AG20443 (cell line): ENCODE data around the gene MTURN.
"Not testable (repeated sequence)": the region's sequence is repeated elsewhere in the genome, so short reads cannot be mapped to it uniquely, and the experiment has no call there.

Experiments
- DNase-seq: peaks from one replicate; pipeline ENCODE4 v3.0.0; 2012; ENCODE audit warnings: low spot score, mixed read lengths

MTURN gene

DNA sequence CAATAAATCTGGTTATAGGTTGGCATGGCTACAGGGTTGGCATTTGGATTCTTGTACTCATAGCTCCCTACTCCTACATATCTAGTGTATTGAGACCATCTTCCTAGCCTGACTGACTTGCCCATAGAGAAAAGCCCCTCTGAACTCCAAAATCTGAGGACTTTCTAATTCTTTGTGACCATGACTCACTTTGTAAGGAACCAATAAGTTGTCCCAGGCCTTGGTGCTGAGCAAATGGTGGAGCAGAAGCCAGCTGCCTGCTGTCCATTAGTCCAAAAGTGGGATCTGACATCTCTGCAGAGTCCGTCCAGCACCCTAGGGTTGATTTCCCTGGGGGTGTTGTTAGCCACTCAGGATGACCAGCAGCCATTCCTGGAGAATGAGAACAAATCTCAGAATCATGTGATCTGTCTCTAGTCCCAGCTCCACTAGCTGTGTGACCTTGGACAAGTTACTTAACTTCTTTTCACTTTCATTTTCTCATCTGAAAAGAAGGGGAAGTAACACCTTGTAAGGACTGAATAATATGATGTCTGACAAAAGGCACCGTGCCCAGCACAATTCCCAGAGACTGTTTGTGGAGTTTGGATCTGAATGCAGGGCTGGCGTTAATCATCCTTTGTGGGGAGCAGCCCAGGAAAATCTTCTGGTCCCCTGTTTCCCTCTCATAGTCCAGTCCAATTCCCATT lies 44.1 kb downstream of the MTURN start:
- no peak for DNase-seq

DNA sequence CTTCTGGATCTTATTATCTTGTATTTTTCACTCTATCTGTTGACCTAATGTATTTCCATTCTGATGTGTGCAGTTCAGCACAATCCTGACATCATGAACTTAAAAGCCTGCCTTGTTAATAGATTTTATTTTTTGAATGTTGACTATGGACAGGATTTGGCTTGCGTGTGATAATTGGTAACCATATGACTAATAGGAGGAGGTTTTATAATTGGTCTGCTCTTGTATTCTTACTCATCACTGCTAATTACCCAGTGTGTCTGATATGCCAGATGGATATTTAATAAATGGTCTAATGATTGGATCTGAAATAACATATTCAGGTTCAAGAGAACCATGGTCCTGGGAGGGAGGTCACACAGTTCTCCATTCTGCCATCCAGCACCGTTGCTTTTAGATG lies 45.9 kb downstream of the MTURN start:
- DNase-seq, result no peak

DNA sequence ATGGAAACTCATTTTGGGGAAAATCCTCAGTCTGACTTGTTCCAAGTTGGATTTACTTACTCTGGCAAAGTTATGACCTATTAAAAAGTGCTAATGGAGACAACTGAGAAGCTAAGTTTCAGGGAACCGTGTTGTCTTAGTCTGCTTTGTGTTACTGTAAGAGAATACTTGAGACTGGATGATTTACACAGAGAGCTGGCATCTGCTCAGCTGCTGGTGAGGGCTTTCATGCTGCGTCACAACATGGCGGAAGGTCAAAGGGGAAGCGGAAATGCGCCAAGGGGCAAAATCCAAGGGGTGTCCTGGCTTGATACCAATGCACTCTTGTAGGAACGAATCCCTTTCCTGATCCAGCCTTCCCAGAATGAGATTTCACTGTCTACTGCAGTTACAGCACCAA lies 46.4 kb downstream of the MTURN start:
- no peak for DNase-seq

DNA sequence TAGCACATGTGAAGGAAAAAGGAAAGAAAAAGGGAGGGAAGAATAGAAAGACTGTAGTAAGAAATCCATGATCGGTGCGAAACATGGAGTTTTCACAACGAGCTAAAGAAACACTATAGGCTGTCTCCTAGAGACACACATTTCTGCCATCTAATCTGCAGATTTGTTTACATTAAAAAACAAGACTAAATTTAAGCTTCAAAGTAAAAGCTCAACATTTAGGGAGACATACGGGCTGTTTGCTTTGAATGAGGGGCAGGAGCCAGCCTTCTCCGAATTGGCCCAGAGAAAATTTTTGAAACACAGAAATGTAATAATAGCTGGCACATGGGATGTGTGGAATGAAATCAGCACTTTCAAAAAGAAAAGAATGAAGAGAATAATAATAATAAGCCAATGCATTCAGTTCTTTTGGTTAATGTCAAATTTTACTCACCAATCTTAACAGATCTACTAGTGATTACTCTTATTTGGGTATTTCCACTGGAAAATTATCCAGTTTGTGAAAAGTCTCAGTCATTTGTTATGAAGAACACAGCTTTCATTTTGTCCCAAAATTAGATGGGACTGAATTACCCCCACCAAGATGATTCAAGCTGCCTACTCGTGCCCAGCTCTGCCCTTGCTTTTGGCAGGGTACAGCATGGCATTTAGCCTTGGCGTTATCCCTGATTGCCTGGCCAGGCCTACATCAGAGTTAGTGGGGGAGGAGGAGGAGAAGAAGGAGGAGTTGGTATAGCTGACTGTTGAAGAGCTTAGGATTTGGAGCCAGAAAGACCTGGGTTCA lies 47.1 kb downstream of the MTURN start:
- no peak for DNase-seq

DNA sequence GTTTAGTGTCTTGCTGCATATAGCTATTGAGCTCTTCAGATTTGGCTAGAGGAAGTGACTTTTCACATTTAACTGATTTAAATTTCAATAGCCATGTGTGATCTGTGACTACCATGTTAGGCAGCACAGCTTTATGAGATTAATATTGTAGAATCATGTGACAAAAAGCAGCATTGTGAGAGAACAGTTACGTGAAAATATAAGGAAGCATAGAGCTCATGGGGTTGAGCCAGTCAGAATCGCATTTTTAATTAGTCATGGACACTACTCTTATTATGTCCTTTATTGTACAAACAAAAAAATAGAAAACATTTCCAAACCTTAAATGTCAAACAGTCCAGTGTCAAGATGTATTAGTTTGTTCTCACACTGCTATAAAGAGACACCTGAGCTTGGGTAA lies 48.0 kb downstream of the MTURN start:
- no peak for DNase-seq

DNA sequence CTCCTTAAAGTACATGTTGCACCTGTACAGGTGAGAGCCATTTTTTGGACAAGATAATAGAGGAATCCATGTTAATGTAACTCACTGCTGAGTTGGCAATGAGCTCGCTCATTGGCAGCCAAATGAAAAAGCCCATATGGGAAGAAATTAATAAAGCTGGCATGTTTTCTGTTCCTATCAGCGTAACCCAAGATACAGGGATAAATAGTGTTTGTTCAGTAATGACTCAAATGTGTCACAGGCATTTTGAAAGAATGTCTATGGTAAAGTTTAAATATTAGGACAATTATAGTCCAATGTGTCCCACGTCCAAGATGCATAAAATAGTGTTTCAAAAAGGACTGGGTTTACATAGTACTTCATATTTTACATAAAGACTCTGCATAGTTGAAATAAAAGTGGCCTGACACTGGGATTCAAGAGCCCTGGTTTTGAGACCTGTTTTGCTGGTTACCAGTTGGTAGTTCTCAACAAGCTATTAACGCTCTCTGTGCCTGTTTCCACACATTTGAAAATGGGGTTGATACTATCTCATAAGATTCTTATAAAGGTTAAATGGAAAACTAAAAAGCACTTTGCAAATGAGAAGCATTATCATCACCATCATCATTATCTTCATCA lies 49.1 kb downstream of the MTURN start:
- DNase-seq, result no peak

DNA sequence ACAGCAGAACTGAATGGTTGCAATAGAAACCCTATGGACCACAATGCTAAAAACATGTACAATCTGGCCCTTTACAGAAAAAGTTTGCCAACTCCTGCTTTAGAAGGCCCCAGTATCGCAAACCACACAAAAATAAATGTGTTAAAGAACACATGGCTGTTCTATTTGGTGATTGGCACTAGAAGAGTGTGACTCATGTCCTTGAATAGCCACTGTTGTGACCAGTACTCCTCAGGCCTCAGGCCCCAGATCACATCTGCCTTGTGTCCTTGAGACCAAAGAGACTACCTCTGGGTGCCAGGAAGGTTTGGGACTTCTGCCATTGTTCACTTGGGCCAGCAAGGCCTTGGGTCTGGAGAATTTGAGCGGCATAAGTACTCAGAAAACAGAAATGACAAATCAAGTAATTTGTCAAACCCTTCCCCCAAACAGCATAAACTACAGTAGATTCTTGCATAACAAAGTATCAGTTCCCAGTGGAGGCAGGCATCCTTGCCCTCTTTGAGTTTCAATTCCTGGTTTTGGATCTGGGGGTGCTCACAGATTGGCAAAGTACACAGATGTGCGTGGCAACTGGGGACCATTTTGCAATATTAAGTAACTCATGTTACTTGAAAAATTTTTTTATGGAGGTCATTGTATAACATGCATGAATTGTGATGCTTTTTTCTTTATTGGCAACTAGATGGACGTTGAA lies 50.2 kb downstream of the MTURN start:
- peak; percentile 24 for DNase-seq

DNA sequence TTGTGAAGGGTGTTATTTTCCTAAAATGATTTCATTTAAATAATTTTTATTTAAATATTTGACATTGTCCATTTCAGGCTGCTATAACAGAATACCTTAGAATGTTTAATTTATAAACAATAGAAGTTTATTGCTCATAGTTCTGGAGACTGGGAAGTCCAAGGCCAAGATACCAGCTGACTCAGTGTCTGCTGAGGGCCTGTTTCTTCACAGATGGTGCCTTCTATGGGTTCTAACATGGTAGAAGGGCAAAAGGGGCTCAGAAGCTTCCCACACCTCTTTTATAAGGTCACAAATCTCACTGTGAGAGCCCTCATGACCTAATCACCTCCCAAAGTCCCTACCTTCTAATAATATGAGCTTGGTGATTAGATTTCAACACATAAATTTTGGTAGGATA lies 50.7 kb downstream of the MTURN start:
- DNase-seq, result no peak

DNA sequence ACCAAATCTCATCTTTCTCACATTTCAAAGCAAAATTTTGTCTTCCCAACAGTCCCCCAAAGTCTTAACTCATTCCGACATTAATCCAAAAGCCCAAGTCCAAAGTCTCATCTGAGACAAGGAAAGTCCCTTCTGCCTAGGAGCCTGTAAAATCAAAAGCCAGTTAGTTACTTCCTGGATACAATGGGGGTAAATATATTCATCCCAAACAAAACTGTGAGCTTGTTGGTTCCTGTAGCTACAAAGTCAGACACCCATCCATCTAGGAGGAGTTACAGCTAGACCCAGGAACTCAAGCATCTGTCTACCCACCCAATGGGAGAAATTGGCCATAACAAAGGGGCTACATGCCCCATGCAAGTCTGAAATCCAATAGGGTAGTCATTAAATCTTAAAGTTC lies 51.9 kb downstream of the MTURN start:
- DNase-seq, result no peak

DNA sequence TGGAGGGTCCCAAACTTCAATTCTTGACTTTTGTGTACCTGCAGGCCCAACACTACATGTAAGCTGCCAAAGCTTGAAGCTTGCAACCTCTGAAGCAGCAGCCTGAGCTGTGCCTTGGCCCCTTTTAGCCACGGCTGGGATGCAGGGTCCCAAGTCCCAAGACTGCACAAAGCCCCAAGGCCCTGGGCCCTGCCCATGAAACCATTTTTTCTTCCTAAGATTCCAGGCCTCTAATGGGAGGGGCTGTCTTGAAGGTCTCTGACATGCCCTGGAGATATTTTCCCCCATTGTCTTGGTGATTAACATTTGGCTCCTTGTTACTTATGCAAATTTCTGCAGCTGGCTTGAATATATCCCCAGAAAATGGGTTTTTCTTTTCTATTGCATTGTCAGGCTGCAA lies 52.7 kb downstream of the MTURN start:
- no peak for DNase-seq

DNA sequence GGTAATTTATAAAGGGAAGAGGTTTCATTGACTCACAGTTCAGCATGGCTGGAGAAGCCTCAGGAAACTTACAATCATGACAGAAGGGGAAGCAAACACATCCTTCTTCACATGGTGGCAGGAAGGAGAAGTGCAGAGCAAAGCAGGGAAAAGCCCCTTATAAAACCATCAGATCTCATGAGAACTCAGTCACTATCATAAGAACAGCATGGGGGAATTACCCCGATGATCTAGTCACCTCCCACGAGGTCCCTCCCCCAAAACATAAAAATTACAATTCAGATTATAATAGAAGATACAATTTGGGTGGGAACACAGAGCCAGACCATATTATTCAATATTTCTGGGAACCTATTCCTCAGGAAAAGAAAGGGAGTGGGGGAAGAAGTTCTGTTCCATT lies 53.6 kb downstream of the MTURN start:
- DNase-seq, result not testable (repeated sequence)

DNA sequence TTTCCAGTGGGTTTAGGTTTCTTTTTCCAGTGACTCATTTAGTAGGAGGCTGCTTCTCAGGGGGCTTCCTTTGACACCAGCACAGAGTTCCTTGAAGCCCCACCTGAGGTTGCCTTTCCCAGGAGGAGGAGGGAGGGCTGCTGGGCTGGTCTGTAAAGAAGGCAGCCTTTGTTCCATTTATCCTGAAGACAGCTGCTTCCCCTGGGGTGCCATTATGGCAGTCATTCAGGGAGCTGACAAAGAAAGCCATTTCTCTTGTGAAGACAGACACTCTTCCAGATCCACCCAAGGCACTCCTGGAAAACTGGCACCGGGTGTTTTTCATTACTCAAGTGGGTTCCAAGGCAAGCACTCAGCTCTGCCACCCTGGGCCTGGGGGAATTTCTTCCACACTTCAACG lies 54.0 kb downstream of the MTURN start:
- DNase-seq, result no peak

DNA sequence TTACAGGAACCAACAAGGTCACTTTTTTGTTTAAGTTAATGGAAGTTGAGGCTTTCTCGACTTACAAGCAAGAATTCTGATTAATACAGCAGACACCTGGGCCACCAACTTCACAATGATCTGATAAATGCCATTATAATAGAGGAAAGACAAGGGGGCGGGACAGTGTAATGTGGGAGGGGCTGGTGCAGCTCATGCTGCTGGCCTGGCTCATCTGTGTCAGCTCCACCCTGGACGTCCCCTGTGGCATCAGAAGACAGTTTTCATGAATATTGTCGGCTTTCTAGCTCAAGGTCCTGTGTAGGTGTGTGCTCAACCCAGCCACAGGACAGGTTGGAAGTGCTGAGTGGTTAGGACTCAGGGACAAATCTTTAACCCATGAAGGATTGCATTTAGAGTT lies 57.0 kb downstream of the MTURN start:
- no peak for DNase-seq

DNA sequence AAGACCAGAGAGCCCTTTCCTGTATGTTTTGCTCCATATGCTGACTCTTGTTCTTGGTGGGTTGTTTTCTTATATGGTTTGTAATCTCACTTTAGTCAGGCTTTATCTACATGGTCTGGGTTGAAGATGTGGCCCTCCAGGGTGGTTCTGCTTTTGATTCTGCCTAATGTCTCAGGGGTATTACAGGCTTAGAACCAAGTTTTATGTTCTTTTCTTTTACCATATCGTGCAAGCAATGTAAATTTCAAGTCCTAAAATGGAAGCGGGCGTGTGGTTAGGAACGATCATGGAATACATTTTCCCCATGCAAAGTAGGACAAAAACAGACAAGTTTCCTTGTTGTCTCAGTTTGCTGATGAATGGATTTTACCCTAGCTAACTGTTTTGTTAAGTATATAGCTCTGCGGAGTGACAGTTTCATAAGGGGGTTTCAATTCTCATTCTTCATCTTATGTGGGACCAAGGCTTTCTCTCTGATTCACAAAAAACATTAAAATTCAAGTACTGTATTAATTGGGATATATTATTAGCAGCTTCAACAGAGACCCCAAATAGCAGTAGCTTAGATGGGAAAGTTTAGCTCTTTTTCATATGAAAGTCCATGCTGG lies 58.7 kb downstream of the MTURN start:
- DNase-seq, result no peak

DNA sequence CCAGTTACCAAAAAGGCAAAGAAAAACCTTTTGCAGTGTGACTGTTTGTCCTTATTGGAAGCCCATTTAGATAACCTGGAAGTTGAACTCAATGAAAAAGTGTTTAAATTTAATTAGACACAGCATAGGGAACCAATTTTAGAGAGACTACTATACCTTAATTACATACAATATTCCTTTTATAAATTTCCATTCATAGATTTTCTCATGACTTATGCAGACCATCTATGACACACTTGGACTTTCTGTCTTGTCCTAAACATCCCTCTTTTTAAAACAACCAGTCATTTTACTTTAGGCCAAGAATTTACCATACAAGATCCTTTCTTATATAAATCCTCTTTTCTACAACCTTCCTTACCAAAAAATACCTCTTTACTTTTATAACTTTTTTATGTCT lies 61.6 kb downstream of the MTURN start:
- no peak for DNase-seq

DNA sequence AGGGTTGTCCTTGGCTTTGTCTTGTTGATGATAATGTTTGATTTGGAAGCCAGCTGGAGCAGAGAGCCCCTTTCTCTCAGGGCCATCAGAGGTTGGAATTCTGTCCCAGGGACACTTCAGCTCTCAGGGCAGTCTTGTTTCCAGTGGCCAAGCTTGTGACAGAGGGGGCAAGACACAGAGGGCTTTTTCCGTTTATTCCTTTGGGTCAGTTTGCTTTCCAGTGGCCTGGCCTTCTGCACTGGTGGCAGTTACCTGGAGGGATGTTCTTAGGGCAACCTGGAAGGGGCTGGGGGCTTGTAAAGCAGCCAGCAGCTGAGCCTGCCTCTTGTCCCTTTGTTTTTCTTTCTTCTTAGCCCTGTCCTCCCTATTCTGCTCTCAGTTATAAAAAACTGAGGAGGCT lies 62.7 kb downstream of the MTURN start:
- DNase-seq, result no peak

DNA sequence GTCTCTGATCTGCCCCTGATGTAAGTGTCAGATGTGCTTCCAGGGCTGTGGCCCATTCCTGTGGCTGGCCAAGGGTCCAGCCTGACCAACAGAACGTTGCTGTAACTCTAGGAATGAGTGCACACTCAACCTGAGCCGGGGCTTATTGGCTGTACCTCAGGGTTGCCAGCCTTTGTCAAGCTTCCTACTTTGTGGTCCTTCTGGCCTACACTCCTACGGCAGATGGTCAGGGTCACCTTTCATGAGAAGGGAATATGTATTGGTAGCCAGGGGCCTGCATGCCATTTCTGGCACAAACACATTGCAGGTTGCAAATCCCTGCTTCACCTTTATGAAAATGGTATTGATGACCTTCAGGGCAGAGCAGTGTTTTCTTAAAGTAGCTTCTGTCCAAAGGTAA lies 64.5 kb downstream of the MTURN start:
- no peak for DNase-seq

DNA sequence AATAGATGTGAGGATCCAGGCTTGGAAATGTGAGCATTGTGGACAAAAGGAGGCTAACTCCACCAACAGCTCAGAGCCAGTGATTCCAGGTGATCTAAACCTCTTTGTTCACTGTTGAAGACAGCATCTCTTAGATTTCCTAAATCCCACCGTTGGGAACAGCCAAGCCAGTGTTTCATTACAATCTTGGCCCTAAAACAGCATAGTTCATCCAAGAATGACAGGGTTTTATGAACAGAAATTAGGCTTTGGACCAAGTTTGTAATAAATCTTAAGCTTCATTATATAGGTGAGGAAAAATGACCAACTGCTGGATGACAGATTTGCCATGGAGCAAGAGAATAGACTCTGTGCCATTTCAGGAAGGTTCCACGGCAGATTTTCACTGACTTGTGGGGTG lies 65.8 kb downstream of the MTURN start:
- no peak for DNase-seq

DNA sequence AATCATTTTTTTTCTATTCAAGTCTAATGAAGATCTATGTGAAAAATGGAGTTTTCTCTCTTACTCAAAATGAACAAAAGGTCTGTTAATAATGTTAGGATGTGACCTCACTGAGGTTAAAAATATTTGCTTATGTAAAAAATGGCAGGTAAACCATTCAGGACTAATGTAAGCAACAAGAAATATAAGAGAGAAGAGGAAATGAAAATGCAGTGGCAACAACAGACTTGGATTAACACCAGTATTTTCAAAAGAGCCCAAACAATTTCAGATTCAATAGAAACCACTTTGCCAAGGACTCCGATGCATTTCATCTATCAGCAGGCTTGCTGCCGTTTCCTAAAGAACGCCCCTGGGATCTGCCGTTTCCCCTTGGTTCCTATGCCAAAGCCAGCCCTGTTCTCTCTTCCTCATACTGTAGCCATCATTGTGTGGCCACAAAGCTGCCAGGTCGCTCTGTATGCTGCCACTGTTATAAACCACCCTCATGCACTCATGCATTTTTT lies 66.4 kb downstream of the MTURN start:
- no peak for DNase-seq

DNA sequence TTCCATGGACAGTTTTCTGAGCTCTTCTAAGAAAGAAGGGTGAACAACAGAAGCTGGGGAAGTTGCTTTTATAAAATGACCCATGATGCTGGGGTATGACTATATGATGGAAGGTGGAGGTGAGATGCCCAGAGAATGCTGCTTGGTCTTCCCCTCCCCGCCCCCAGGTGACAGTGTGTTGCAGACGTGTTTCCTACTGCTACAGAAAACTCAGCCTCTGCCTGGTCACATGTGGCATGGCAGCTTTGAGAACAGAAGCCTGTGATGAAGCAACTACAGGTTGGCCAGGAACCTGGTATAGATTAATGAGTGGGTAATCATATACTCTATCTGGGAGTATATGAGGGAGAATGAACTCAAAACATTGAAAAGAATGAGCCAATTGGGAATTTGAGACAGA lies 67.1 kb downstream of the MTURN start:
- DNase-seq, result no peak

DNA sequence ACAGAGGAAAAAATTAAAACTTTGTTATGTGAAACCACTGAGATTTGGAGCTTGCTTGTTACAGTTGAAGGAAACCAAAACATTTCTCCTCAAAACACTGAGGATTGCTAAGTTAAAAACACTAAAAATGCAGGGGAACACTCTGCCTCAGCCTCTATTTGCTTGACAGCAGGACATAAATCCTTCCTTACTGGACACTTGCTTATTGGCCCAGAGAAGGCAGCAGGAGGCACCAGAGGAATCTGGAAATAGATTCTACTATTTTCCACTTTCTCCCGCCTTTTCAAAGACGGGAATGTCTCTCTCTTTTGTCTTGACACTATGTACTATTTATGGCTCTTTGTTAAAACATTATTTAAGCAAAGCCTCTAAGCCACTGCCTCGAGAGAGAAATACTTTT lies 67.9 kb downstream of the MTURN start:
- no peak for DNase-seq

DNA sequence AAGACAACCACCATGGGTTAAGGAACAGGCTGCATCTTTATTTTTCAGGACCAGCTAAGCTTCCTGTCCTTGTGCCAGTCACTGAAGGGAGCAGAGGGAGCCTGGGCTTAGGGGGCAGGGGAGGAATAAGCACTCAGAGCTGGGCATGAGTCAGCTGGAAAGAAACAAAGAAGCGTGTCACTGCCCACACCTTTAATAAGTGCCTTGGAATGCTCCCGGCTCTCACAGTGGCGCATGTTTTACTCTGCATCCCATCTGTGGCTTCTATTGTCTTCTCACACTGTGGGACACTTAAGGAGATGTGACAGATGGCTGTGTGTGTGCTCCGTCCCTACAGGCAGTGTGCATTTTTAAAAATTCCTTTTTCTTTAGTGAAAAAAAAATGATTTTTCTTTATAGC lies 71.7 kb downstream of the MTURN start:
- DNase-seq, result peak; percentile 78
